CD4-positive, alpha-beta memory T cell (primary cell): ENCODE results near the gene PAK5. TPM values are rescaled to one million over a fixed set of nuclear protein-coding genes. Genes with fewer than 3 reads are reported as not detected.

Source experiments
- CTCF ChIA-PET: fragments of 350-600 bp; sonication (Branson Sonifier 250); formaldehyde crosslinking; loops from one replicate; lab custom pipeline; 2021; ENCODE audit warnings: inconsistent platforms; ENCODE audit not compliant: partially characterized antibody; lab: Charles Lee
- POLR2A ChIA-PET: fragments of 350-600 bp; sonication (Branson Sonifier 250); formaldehyde crosslinking; loops from one replicate; lab custom pipeline; 2021; ENCODE audit not compliant: partially characterized antibody; lab: Charles Lee
- DNase-seq, 5 donors: peaks; one replicate each; pipeline versions ENCODE4 v3.0.0 to v3.0.0-alpha.2; 2020 to 2022; ENCODE audit warnings: mixed read lengths in 1 of 5
- H3K27ac ChIP-seq: one replicate; pipeline ENCODE4 v1.7.0; 2013; ENCODE audit warnings: low read depth, low read length
- H3K27me3 ChIP-seq: 2 replicates; pipeline ENCODE4 v1.7.0; 2013; ENCODE audit warnings: mild to moderate bottlenecking, low read length, moderate library complexity; ENCODE audit not compliant: insufficient read depth
- H3K36me3 ChIP-seq: 2 replicates; pipeline ENCODE4 v1.7.0; 2013; ENCODE audit warnings: mild to moderate bottlenecking, low read length, moderate library complexity; ENCODE audit not compliant: insufficient read depth
- H3K4me1 ChIP-seq: 2 replicates; pipeline ENCODE4 v1.7.0; 2013; ENCODE audit warnings: mild to moderate bottlenecking, low read length, moderate library complexity; ENCODE audit not compliant: insufficient read depth
- H3K4me3 ChIP-seq, 2 donors: one replicate each; pipeline ENCODE4 v1.7.0; 2013; ENCODE audit warnings: low read length in 2 of 2, mild to moderate bottlenecking in 1 of 2
- H3K9me3 ChIP-seq, 2 donors: one replicate each; pipeline ENCODE4 v1.7.0; 2013; ENCODE audit warnings: low read length in 2 of 2, control low read depth in 1 of 2; ENCODE audit not compliant: control insufficient read depth in 1 of 2
- H3K27ac Mint-ChIP-seq, 7 donors: one replicate each; pipeline ENCODE4 v1.8.0; 2020 to 2021; ENCODE audit warnings: mixed read lengths in 7 of 7, mild to moderate bottlenecking in 6 of 7, inconsistent platforms in 3 of 7, moderate library complexity in 3 of 7
- H3K27me3 Mint-ChIP-seq, 2 donors: one replicate each; pipeline ENCODE4 v1.8.0; 2020 to 2021; ENCODE audit warnings: mixed read lengths in 2 of 2
- H3K36me3 Mint-ChIP-seq, 2 donors: one replicate each; pipeline ENCODE4 v1.8.0; 2020 to 2021; ENCODE audit warnings: mixed read lengths in 2 of 2, inconsistent platforms in 1 of 2, mild to moderate bottlenecking in 1 of 2
- H3K4me1 Mint-ChIP-seq, 4 donors: one replicate each; pipeline ENCODE4 v1.8.0; 2020 to 2021; ENCODE audit warnings: mixed read lengths in 4 of 4, mild to moderate bottlenecking in 1 of 4
- H3K4me3 Mint-ChIP-seq, 8 donors: one replicate each; pipeline ENCODE4 v1.8.0; 2020 to 2021; ENCODE audit warnings: mixed read lengths in 8 of 8, mild to moderate bottlenecking in 7 of 8, moderate library complexity in 6 of 8, inconsistent platforms in 3 of 8
- H3K9me3 Mint-ChIP-seq, 8 donors: one replicate each; pipeline ENCODE4 v1.8.0; 2020 to 2021; ENCODE audit warnings: mixed read lengths in 8 of 8, mild to moderate bottlenecking in 5 of 8, inconsistent platforms in 3 of 8, moderate library complexity in 1 of 8
- intact Hi-C: fragments of 100-400 bp; cut with micrococcal nuclease; formaldehyde crosslinking; loops from one replicate; pipeline ENCODE4 v1.15.1; 2023
- polyA plus RNA-seq, 2 donors: library from polyadenylated mRNA; unstranded; fragments of 300-500 nt; fragmentation: Illumina TruSeq; gene quantifications; one replicate each; pipeline ENCODE4 v1.2.3, GENCODE V29; 2021
- total RNA-seq, 2 experiments: library from RNA; stranded (reverse); gene quantifications; one replicate each; pipeline ENCODE4 v1.2.3, GENCODE V29; 2021

PAK5 gene
- total and polyA plus RNA-seq, 4 experiments from 2014 or later, result not detected

DNA sequence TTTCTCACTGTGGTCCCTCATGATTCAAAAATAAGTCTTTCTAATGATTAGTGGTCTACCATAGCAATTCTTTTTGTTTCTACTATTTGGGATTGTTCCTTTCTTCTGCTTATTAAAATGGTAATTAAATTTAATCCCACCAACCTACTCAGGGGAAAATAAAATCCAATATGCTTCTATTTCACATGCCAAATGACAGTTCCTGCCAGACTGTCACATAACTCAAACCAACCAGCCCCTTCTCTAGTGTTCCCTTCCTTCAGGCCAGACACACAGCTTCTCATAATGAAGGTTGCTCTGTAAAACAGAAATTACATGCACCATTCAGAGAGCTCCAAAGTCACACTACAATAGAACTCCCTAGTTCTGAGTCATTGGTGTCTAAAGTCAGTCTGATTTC lies 23.2 kb downstream of the PAK5 start:
- H3K9me3 Mint-ChIP-seq, result peaks cover 0 to 4% (median 0%) of the 10 kb centered on the region in 8 donors
- no peaks in the 10 kb centered on the region for H3K4me1 ChIP-seq
- H3K36me3 ChIP-seq, result no peaks in the 10 kb centered on the region
- H3K27me3 ChIP-seq, result no peaks in the 10 kb centered on the region
- no peak overlapping the region for H3K27ac ChIP-seq
- intact Hi-C loops, result no loop called here
- H3K4me3 ChIP-seq, result no peak overlapping the region
- no peaks in the 10 kb centered on the region for H3K4me1 Mint-ChIP-seq
- ChIA-PET CTCF (no interaction called here), POLR2A (no interaction called here)
- no peak overlapping the region for H3K4me3 Mint-ChIP-seq
- H3K27ac Mint-ChIP-seq, result peak overlapping the region in 1 of 7 donors; percentile 11
- H3K9me3 ChIP-seq, result no peaks in the 10 kb centered on the region
- H3K36me3 Mint-ChIP-seq, result no peaks in the 10 kb centered on the region
- H3K27me3 Mint-ChIP-seq, result no peaks in the 10 kb centered on the region
- DNase-seq, result no peak

- Histone ChIP-seq H3K36me3 (no peaks in the 10 kb centered on the region), H3K9me3 (no peaks in the 10 kb centered on the region), H3K27me3 (no peaks in the 10 kb centered on the region), H3K4me1 (no peaks in the 10 kb centered on the region), H3K27ac (no peak overlapping the region), H3K4me3 (no peak overlapping the region)
- ChIA-PET CTCF (no interaction called here), POLR2A (no interaction called here)
- intact Hi-C loops, result no loop called here
- H3K27me3 Mint-ChIP-seq, result no peaks in the 10 kb centered on the region
- no peak overlapping the region for H3K4me3 Mint-ChIP-seq
- H3K9me3 Mint-ChIP-seq, result peaks cover 0 to 2% (median 0%) of the 10 kb centered on the region in 8 donors
- no peak overlapping the region for H3K27ac Mint-ChIP-seq
- DNase-seq, result no peak
- H3K4me1 Mint-ChIP-seq, result no peaks in the 10 kb centered on the region
- no peaks in the 10 kb centered on the region for H3K36me3 Mint-ChIP-seq
Measured at GRCh38 chr20:9810738-9811137, 28.1 kb downstream of the PAK5 start.

GRCh38 chr20:9809271-9809670 lies 29.6 kb downstream of the PAK5 start:
- CTCF ChIA-PET, result no interaction called here
- no peaks in the 10 kb centered on the region for H3K36me3 Mint-ChIP-seq
- H3K4me1 Mint-ChIP-seq, result no peaks in the 10 kb centered on the region
- Histone ChIP-seq H3K27ac (no peak overlapping the region), H3K4me1 (no peaks in the 10 kb centered on the region), H3K4me3 (no peak overlapping the region), H3K36me3 (no peaks in the 10 kb centered on the region), H3K27me3 (no peaks in the 10 kb centered on the region), H3K9me3 (no peaks in the 10 kb centered on the region)
- intact Hi-C loops, result no loop called here
- no peak for DNase-seq
- H3K27ac Mint-ChIP-seq, result no peak overlapping the region
- H3K9me3 Mint-ChIP-seq, result peaks cover 0 to 2% (median 0%) of the 10 kb centered on the region in 8 donors
- H3K27me3 Mint-ChIP-seq, result no peaks in the 10 kb centered on the region
- no peak overlapping the region for H3K4me3 Mint-ChIP-seq
- POLR2A ChIA-PET, result no interaction called here

DNA sequence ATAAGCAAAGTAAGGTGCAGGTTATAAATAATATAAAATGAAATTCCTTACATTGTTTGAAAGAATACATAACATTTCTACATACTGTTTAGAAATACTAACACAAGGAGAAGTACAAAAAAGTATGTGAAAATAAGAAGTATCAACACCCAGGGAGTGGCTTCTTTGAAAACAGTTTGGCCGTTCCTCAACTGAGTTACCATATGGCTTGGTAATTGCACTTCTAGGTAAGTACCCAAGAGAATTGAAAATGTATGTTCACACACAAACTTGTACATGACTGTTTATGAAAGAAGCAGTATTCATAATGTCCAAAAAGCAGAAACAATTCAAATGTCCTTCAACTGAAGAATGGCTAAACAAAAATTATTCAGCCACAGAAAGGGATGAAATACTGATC lies 30.7 kb downstream of the PAK5 start:
- no peaks in the 10 kb centered on the region for H3K4me1 ChIP-seq
- no peak overlapping the region for H3K4me3 ChIP-seq
- H3K4me1 Mint-ChIP-seq, result no peaks in the 10 kb centered on the region
- H3K27ac Mint-ChIP-seq, result no peak overlapping the region
- POLR2A ChIA-PET, result no interaction called here
- no peak overlapping the region for H3K4me3 Mint-ChIP-seq
- H3K27me3 ChIP-seq, result no peaks in the 10 kb centered on the region
- no peak overlapping the region for H3K27ac ChIP-seq
- CTCF ChIA-PET, result no interaction called here
- intact Hi-C loops, result no loop called here
- H3K36me3 Mint-ChIP-seq, result no peaks in the 10 kb centered on the region
- no peaks in the 10 kb centered on the region for H3K9me3 ChIP-seq
- no peak for DNase-seq
- H3K36me3 ChIP-seq, result no peaks in the 10 kb centered on the region
- peaks cover 0 to 5% (median 0%) of the 10 kb centered on the region in 8 donors for H3K9me3 Mint-ChIP-seq
- no peaks in the 10 kb centered on the region for H3K27me3 Mint-ChIP-seq

GRCh38 chr20:9807136-9807535 lies 31.7 kb downstream of the PAK5 start:
- Histone ChIP-seq H3K27ac (no peak overlapping the region), H3K4me1 (no peaks in the 10 kb centered on the region), H3K36me3 (no peaks in the 10 kb centered on the region), H3K27me3 (no peaks in the 10 kb centered on the region), H3K9me3 (no peaks in the 10 kb centered on the region), H3K4me3 (no peak overlapping the region)
- POLR2A ChIA-PET, result no interaction called here
- Mint-ChIP-seq H3K36me3 (no peaks in the 10 kb centered on the region), H3K27me3 (no peaks in the 10 kb centered on the region), H3K4me3 (no peak overlapping the region), H3K27ac (no peak overlapping the region), H3K9me3 (peaks cover 0 to 5% (median 0%) of the 10 kb centered on the region in 8 donors), H3K4me1 (no peaks in the 10 kb centered on the region)
- DNase-seq, result no peak
- intact Hi-C loops, result no loop called here
- CTCF ChIA-PET, result no interaction called here

DNA sequence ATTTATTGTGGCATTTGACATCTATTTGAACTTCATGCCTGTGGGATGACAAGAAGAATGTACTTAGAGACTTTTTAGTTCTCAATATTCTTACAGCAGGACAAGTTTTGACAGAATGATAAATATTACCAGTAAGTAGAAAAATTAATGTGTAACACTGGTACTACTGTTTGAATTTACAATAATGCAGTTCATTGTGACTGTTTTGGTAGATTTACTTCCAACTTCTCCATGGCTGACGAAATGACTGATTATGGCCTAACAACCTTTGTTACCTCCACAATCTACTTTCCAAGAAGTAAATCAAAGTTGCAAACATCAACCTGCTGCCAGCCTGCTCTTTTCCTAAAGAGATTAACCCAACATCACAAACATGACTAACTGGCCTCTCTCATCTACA lies 38.5 kb downstream of the PAK5 start:
- ChIA-PET POLR2A (no interaction called here), CTCF (no interaction called here)
- no peaks in the 10 kb centered on the region for H3K4me1 ChIP-seq
- DNase-seq, result no peak
- H3K27ac ChIP-seq, result no peak overlapping the region
- no peaks in the 10 kb centered on the region for H3K9me3 ChIP-seq
- H3K9me3 Mint-ChIP-seq, result peaks cover 0 to 9% (median 2%) of the 10 kb centered on the region in 8 donors
- H3K36me3 Mint-ChIP-seq, result no peaks in the 10 kb centered on the region
- no peaks in the 10 kb centered on the region for H3K27me3 Mint-ChIP-seq
- no peak overlapping the region for H3K27ac Mint-ChIP-seq
- intact Hi-C loops, result no loop called here
- no peaks in the 10 kb centered on the region for H3K4me1 Mint-ChIP-seq
- H3K4me3 ChIP-seq, result no peak overlapping the region
- no peak overlapping the region for H3K4me3 Mint-ChIP-seq
- H3K36me3 ChIP-seq, result no peaks in the 10 kb centered on the region
- no peaks in the 10 kb centered on the region for H3K27me3 ChIP-seq

DNA sequence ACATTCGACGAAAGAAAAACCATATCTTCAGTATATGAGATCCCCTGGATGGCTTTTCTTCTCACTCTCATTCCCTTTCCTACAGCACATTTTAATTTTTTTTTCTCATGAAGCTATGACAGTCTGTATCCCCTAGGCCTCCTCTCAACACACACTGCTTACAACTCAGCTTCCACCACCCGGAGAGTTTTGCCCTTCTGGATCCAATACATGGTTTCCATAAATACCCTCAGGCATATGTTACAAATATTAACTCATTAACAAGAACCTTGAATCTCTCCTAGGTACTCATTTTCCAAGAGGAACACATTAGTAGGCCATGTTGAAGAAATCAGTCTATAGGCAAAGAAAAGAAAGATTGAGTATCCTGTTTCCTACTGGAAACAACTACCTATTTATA lies 44.0 kb downstream of the PAK5 start:
- H3K36me3 ChIP-seq, result no peaks in the 10 kb centered on the region
- no peaks in the 10 kb centered on the region for H3K4me1 Mint-ChIP-seq
- no peak overlapping the region for H3K27ac ChIP-seq
- H3K9me3 ChIP-seq, result no peaks in the 10 kb centered on the region
- H3K4me1 ChIP-seq, result no peaks in the 10 kb centered on the region
- H3K27ac Mint-ChIP-seq, result no peak overlapping the region
- H3K4me3 ChIP-seq, result no peak overlapping the region
- H3K4me3 Mint-ChIP-seq, result no peak overlapping the region
- H3K36me3 Mint-ChIP-seq, result no peaks in the 10 kb centered on the region
- no peaks in the 10 kb centered on the region for H3K27me3 Mint-ChIP-seq
- ChIA-PET CTCF (no interaction called here), POLR2A (no interaction called here)
- peaks cover 0 to 8% (median 4%) of the 10 kb centered on the region in 8 donors for H3K9me3 Mint-ChIP-seq
- DNase-seq, result no peak
- no peaks in the 10 kb centered on the region for H3K27me3 ChIP-seq
- intact Hi-C loops, result no loop called here

DNA sequence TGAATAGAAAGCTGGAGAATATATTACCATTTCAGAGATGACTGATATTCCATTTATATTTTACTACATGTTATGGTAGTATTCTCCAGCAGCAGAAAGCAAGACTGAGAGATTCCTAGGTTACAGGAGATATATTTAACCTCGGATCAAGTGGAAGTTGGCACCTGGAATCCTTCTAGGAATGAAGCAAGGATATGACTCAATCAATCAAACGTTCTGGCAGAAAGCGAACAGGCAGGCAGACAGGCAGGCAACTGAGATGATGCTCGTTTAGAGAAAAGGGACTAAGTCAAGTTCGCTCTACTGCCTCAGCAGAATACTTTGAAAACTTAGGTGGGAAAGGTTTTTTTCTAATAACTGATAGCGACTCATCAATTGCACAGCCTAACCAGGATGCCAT lies 46.2 kb downstream of the PAK5 start:
- intact Hi-C loops, result no loop called here
- no peaks in the 10 kb centered on the region for H3K4me1 Mint-ChIP-seq
- Histone ChIP-seq H3K4me3 (no peak overlapping the region), H3K27ac (no peak overlapping the region), H3K27me3 (no peaks in the 10 kb centered on the region), H3K4me1 (no peaks in the 10 kb centered on the region), H3K9me3 (no peaks in the 10 kb centered on the region), H3K36me3 (no peaks in the 10 kb centered on the region)
- no peak overlapping the region for H3K4me3 Mint-ChIP-seq
- H3K36me3 Mint-ChIP-seq, result no peaks in the 10 kb centered on the region
- H3K27me3 Mint-ChIP-seq, result no peaks in the 10 kb centered on the region
- peak overlapping the region in 1 of 7 donors; percentile 48 for H3K27ac Mint-ChIP-seq
- POLR2A ChIA-PET, result no interaction called here
- no peak for DNase-seq
- CTCF ChIA-PET, result no interaction called here
- peaks cover 0 to 8% (median 2%) of the 10 kb centered on the region in 8 donors for H3K9me3 Mint-ChIP-seq
